GM18873 (cell line): ENCODE measurements around the gene PPY.
"Not testable (repeated sequence)": the region's sequence is repeated elsewhere in the genome, so short reads cannot be mapped to it uniquely, and the experiment has no call there.

Source experiments
- ATAC-seq: cut with Tn5 transposase; IDR thresholded peaks from one replicate; pipeline ENCODE4 v1.9.1; 2021; ENCODE audit warnings: mild to moderate bottlenecking, moderate library complexity, moderate number of reproducible peaks; ENCODE audit not compliant: unreplicated experiment, low FRiP score

The PPY gene

DNA sequence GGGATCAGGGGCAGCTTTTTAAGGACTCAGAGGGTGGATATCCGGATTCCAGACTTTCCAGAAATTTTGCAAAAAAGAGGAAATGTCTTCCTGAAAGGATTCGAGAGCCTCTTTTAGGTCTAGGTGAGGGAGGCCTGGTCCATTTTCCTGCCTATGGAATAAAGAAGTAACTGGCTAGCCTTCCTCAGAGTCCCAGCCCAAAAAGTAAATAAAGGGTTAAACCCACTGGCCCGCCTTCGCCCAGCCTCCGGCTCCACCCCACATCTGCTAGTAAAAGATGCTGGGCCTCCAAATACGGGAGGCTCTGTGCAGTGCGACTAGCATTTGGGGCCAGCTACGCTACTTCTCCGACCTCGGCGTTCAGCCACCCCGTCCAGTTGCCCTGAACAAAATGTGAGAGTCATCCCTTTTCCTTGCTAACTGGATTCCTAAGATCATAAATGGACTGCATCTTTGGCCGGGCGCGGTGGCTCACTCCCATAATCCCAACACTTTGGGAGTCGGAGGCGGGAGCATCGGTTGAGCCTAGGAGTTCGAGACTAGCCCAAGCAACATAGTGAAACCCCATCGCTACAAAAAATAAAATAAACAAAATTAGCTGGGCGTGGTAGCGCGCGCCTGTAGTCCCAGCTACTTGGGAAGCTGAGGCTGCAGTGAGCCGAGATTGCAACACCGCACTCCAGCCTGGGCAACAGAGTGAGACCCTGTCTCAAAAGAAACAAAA is 34.1 kb downstream of the PPY start:
- no peak for ATAC-seq

DNA sequence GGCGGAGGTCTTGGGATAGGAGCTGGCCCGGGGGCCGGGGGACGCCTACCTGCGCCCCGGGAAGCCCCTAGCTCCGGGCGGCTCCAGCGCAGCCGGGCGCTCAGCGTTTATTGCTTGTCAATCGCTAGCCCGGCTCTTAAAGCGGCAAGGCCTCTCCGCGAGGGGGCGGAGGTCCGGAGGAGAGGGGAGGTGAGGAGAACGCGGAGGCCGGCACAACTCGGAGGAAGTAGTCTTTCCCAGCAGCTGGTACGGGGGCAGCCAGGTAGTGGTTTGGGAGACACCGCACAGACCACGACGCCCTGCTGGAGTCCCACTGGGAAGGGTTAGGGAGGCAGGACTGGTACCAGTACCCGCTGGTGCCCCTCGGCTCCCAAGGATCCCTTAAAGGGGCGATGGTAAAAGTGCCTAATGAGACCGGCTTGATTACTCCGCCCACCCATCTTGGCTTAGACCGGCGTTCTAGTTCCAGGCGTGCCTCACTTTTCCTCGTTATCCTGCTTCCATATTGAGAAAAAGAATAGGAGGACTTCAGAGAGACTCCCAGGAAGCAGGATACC is 34.8 kb downstream of the PPY start, which contains the start of gene MPP2:
Gene MPP2 (minus strand): TSS at position 112 of the 557 bp plus-strand sequence. CDS start 3,076 bp downstream, outside the sequence.
- no peak for ATAC-seq

DNA sequence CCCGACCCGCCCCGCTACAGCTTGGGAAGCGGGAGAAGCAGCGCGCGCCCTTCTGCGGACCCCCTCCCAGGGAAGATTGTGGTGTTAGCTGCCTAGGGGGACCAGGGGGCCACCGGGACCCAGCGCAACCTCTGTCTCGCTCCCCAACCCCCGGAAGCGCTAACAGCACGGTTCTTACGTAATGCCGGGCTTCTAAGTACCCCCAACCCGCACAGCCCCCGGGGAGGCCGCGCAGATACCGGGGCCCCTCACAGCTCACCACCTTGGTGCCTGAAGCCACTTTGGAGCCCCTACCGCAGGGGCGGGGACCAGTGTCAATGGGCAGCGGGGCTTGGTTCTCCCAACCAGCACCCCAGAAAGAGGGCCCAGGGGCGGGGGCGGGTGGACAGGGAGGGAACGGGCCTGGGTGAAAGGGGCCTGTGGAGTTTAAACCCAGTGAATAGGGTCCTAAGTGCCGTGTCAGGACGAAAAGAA is 35.3 kb downstream of the PPY start:
- no peak for ATAC-seq

DNA sequence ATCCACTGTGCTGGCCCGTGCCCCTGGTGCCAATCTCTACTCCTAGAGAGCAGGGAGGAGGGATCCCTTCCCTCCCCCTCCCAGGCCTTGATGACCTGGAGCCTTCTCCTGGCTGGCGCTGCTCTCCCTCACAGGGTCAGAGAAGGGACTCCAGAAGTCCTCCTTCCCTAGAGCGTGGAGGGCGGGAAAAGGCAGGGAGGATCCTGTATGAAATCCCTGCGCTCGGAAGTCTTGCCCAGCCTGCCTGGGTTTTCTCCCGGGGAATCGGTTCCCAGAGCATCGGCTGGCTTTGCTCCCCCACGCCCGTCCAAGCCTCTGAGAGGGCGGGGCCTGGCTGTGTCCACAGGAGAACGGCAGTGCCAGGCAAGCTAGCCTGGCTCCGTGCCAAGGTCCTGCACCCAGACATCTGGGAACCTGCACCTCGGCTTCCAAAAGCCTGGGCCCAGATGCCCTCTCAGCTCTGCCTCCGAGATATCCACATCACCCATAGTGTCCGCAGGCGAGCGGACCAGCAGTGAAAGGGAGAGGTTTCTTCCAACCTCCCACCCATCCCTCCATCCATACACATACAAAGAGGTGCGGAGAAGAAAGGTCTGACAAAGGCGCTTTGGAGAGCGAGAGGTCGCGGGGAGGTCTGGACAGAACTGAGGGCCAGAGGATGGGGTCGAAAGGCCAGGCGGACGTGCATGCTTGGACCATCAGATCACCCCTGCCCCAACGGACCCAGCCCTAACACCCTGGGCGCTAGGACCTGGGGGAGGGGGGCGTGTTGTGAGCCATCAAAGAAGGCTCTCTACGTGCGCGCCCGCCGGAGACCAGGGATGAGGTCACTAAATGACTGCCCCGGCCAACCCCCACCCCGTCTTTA is 36.1 kb downstream of the PPY start:
- no peak for ATAC-seq

DNA sequence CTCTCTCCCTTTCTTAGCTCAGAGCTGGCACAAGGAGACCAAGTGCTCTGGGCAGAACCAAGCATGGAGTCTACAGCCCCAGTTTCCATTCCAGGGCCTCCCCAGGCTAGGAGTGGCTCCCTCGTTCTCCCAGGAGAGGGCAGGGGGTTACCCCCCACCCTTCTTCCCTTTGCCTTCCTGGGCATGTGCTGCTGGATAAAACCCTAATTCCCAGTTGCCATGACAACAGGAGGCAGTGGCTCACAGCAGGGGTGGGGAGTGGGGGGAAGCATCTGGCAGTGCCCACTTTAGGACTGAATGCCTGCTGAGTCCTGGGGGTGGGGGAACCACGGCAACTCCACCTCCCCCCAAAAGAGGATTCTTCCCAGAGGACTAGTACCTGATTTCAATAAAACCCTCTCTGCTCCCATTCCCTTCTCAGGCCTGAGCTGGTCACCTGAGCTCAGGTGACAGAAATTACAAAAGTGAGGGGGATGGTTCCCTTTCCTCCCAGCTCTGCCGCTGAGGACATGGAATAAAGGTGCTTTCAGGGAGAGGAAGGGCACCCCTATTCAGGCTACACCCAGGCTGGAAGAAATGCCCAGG is 36.8 kb downstream of the PPY start:
- ATAC-seq = no peak

DNA sequence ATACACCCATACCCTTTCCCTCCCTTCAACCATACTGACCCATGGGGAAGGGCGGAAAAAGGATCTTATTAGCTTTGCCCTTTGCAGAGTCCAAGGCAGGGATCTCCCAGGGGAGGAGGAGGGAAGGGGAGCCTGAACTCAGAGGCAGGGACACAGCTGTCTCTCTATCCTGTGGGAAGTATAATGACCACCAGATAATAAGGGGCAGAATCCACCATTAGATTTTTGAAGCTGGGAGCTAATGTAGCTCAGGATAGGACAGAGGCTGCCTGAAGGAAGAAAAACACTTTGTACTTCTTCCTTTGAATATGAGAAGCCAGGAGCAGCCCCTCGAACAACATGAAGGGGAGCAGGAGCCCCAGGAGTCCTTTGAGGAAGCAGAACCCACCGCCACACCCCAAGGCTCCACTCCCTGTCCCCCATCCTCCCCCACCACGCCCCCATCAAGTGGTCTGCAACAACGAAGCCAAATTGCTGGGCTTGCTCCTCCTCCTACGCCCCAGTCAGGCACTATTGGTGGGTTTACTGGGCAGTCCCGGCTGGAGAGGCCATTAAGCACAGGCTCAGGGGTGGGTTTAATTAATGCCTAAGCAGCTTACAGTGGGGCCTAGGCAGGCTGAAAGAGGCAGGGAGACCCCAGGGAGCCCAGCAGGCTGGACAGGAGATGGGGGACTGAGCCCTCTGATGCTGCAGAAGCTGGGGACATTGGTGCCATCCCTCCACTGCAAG is 40.3 kb downstream of the PPY start:
- no peak for ATAC-seq

DNA sequence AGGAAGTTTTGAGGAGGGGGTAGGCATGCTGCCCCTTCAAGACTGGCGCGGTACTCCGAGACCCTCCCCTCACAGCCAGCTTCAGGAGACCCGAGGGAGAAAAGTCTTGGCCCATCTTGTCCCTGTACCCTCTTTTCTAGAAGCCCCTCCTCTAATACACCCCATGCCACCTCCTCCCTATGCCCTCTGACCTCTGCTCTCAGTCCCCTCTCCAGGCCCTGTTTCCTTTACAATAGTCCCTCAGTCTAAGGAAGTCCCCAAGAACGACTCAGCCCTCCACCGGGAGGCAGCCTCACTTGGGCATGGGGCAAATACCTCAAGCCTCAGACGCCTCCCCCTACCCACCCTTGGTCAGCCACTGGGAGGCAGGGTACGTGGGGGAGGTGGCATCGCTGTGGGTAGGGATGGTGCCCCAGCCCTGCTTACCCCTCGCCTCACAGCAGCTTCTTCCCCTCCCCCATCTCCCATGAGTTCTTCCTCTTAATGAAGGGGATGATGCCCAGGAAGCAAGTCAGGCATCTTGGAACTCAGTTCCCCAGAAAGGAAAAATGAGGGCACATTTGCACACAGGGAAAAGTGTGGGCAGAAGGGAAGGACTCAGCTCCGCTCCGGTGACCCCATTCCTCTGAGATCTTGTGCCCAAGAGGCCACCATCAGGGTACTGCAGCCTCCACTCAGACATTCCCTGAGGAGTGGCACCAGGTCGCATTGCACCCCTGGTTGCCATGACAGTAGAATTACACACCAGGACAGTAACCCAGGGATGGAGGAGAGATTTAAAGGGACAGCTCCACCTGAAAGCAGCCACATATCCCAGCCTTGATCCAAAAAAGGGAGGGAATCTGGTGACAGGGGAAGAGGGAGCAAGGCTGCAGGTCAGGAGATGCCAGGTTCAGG is 41.2 kb downstream of the PPY start:
- no peak for ATAC-seq

DNA sequence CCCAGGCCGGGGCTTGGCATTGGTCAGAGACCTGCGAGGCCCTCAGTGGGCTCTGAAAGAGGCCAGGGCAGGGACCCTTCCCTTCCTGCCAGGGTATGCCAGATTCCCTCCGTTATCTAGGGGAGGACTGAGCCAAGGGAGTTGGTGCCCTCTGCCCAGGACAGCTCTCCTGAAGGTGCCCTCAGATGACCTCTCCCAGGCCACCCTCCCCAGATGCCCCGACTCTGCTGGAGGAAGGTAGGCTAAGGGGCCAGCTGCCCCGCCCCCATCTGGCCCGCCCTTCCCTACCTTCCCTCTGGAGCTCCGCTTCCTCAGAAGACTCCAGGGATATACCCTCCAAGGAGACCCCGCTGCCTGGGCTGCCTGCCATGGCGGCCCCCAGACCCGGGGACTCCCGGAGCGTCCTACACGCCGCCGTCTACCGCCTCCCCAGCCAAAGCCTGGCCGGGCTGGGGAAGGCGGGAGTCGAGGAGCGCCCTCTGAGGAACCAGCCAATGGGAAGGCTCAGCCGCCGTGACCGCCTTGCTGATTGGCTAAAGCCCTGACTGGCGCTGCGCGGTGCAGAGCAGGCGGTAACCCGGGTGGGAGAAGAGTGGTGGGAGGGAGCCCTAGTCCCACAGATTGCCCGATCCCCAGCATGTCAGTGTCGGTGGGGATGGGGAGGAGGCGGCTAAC is 42.0 kb downstream of the PPY start:
- ATAC-seq = no peak

DNA sequence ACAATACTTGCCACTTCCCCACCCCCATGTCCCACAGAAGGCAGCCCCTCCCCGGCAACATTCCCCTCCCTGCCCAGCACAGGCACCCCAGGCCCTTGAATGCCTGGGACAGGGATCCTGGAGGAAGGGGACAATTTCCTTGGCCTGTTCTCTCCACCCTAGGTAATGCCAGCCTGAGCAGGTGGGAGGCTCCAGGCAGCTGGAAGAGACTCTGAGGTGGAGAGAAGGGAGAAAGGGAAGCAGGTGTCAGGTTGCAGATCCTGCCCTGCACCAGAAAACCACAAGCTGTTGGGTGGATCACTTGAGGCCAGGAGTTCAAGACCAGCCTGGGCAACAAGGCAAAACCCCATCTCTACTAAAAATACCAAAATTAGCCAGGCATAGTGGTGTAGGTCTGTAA is 43.8 kb downstream of the PPY start:
- no peak for ATAC-seq

DNA sequence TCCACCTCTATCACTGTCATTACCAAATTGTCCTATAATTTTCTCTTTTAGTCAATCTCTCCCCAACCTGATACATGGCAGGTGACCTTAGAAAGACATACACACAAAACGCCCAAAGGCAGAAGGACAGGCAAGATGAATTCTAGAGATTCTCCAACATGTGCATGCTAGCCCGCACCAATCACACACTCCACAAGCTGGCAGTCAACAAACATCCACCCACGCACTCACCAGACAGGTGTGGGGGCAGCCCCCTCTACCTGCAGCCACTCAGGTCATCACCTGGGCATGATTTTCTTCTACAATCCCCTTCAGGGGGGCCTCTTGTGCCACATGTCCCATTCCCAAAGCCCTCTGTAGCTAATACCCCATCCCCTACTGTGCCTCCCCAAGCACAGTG is 44.4 kb downstream of the PPY start:
- no peak for ATAC-seq

DNA sequence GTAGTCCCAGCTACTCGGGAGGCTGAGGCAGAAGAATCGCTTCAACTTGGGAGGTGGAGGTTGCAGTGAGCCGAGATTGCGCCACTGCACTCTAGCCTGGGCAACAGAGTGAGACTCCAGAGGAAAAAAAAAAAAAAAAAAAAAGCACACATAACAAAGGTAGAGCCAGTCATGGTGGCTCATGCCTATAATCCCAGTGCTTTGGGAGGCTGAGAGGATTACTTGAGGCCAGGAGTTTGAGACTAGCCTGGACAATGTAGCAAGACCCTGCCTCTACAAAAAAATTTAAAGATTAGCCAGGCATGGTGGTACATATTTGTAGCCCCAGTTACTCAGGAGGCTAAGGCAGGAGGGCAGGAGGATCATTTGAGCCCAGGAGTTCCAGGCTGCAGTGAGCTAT is 47.8 kb downstream of the PPY start:
- ATAC-seq = not testable (repeated sequence)

DNA sequence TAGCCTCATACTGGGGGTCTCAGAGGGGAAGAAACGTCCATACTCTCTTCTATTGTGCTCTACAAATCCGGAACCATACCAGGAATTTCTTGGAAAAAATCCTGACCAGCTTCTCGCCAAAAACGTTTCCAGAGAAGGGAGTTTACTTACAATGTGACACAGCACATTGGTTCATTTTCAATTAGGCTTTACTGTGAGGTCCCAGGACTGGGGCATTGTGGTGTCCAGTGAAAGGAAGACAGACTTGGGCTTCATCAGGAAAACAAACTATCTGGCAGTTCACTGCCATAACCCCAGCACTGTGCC is 49.7 kb downstream of the PPY start:
- ATAC-seq = no peak

DNA sequence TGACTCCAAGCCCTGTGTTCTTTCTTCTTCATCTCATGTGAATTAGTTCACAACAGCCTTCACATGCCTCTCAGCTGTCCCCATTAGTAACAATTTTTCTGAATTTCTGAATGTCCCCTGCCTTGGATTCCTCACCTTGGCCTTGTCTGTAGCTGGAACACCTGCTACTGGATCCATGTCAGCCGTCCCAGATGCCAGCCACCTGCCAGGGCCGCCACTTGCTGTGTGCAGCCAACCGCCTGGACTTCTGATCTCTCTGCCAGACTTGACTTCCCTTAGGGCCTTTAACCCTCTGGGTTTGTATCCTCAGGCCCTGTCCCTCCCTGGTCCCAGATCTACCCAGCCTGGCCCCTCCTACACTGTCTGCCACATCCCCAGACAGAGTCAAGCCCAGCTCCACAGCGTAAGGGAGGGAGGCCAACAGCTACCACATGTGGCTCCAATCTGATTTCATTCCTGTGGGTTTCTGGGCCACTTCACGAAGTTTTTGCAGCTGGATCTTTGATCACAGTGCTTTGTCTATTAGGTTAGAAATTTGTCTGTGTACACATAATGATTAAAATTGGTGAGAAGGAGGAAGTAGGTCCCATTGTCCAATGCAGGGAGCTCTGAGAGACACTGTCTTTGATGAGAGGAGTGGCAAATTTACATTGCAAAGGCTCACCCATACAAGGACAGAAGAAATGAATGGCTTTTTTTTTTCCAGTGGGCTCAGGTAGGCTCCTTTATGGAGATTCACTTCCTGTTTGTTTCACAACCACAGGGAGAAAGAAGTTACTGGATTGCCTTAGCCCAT is 50.2 kb downstream of the PPY start:
- no peak for ATAC-seq
